Thyroid gland (tissue), 4 donors: Measurements from ENCODE around the gene PTPN6.

Experiments used
- CTCF ChIP-seq, 6 experiments: fragments of 200-600 bp in 3 of 6; fragments of 450-650 bp in 3 of 6; sonication (generic) in 3 of 6; IDR thresholded peaks; one replicate each; pipeline ENCODE4 v1.5.1; 2016 to 2019; ENCODE audit warnings: antibody characterized with exemption in 6 of 6, mild to moderate bottlenecking in 2 of 6, inconsistent platforms in 1 of 6, moderate library complexity in 1 of 6
- POLR2A ChIP-seq, 2 donors: fragments of 450-650 bp; IDR thresholded peaks; one replicate each; pipeline ENCODE4 v1.6.1; 2017; ENCODE audit warnings: antibody characterized with exemption in 2 of 2, mild to moderate bottlenecking in 2 of 2, moderate library complexity in 1 of 2

GRCh38 chr12:6960593-6961277 lies 9.6 kb downstream of the PTPN6 start:
- TF ChIP-seq CTCF (IDR thresholded peaks at IDR 0.05) (no peak), POLR2A (IDR thresholded peaks at IDR 0.05) (no peak)
